Measurements from ENCODE around the gene SECTM1.
A peak's percentile ranks its signal among the peaks of the same experiment; 100 is the strongest.

The SECTM1 gene

GRCh38 chr17:82294064-82294773, 39.3 kb downstream of the SECTM1 start:
- DNase-seq (ENCODE audit: low read depth), result no peak
- H3K4me3 ChIP-seq (ENCODE audit: control insufficient read depth, low read depth, low read length), result no peak overlapping the region
- TF ChIP-seq CTCF (IDR thresholded peaks at IDR 0.05; ENCODE audit: control insufficient read depth, insufficient read depth, low read depth, low read length, missing control alignments), result no peak

GRCh38 chr17:82292251-82293154, 41.1 kb downstream of the SECTM1 start:
- peak; percentile 92 for DNase-seq (ENCODE audit: low read depth)
- no peak for TF ChIP-seq CTCF (IDR thresholded peaks at IDR 0.05; ENCODE audit: control insufficient read depth, insufficient read depth, low read depth, low read length, missing control alignments)
- H3K4me3 ChIP-seq (ENCODE audit: control insufficient read depth, low read depth, low read length), result peak overlapping the region; percentile 97

- no peak for DNase-seq (ENCODE audit: low read depth)
- TF ChIP-seq CTCF (IDR thresholded peaks at IDR 0.05; ENCODE audit: control insufficient read depth, insufficient read depth, low read depth, low read length, missing control alignments), result no peak
- H3K4me3 ChIP-seq (ENCODE audit: control insufficient read depth, low read depth, low read length), result peak overlapping the region; percentile 97
Measured at GRCh38 chr17:82291582-82292250, 41.9 kb downstream of the SECTM1 start.

- no peak for DNase-seq (ENCODE audit: low read depth)
- TF ChIP-seq CTCF (IDR thresholded peaks at IDR 0.05; ENCODE audit: control insufficient read depth, insufficient read depth, low read depth, low read length, missing control alignments), result no peak
- H3K4me3 ChIP-seq (ENCODE audit: control insufficient read depth, low read depth, low read length), result no peak overlapping the region
Measured at GRCh38 chr17:82287868-82288801, 45.4 kb downstream of the SECTM1 start.

- no peak for DNase-seq (ENCODE audit: low read depth)
- TF ChIP-seq CTCF (IDR thresholded peaks at IDR 0.05; ENCODE audit: control insufficient read depth, insufficient read depth, low read depth, low read length, missing control alignments), result no peak
- no peak overlapping the region for H3K4me3 ChIP-seq (ENCODE audit: control insufficient read depth, low read depth, low read length)
Measured at GRCh38 chr17:82287013-82287867, 46.3 kb downstream of the SECTM1 start.

All from AG09309 (cell line).